HG03060 (cell line): ENCODE measurements around the gene A4GALT.
"Not testable (repeated sequence)": the region's sequence is repeated elsewhere in the genome, so short reads cannot be mapped to it uniquely, and the experiment has no call there.

Source experiments
- ATAC-seq: cut with Tn5 transposase; IDR thresholded peaks from one replicate; pipeline ENCODE4 v1.9.1; 2021; ENCODE audit warnings: low read depth, moderate number of reproducible peaks; ENCODE audit not compliant: unreplicated experiment

Gene A4GALT

DNA sequence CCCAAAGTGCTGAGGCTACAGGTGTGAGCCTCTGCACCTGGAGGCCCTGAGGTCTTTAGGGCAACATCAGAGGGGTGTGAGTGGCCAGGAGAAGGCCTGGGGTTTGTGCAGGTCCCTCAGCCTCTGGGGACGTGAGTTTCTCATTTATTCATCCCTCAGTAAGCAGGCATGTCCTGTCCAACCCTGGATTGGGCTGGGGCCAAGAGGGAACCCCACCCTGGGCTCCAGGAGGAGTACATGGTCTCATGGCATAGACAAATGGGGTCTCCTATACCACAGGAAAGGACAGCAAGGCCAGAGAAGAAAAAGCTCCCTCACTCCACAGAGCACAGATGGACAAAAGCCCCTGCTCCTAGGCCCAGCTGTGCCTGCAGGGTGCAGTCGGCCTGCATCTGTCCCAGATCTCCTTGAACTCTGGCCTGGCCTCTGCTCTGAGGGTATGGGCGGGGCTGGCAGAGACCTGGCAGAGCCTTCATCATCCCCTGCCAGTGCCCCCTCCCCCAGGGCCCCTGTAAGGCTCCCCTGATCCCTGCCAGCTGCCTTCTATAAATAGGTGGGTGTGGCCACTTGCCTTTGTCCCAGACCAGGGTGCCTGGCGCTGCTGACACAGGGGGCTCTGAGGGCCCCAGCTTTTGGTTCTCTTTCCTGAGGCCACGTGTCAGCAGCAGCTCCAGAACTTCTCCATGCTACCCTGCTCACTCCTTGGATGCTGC is 34.6 kb downstream of the A4GALT start:
- no peak for ATAC-seq

DNA sequence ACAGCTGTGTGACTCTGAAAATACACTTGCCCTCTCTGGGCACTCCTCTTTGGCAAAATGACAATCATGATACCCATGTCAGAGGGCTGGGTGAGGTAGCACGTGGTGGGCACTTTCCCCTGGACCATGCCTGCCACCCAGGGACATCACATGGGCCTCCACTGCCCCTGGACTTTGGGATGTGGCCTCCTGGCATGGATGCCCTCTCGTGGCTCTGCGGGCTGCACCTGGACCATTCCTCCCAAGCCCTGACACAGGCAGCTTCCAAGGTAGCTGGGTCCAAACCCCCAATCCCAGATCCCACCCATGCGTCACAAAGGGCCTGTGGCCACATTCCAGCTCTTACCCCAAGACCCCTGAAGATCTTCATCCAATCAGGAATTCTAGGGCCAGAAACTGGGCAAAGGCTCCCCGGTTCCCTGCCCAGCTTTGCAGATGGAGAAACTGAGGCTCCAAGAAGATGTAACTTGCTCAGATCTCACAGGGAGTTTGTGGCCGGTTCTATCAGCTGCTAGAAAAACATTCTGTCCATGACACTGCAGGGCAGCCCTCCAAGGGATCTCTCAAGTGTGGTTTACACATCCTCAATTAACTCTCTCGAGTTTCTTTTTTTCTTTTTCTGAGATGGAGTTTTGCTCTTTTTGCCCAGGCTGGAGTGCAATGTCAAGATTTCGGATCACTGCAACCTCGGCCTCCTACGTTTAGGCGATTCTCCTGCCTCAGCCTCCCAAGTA is 36.0 kb downstream of the A4GALT start:
- no peak for ATAC-seq

DNA sequence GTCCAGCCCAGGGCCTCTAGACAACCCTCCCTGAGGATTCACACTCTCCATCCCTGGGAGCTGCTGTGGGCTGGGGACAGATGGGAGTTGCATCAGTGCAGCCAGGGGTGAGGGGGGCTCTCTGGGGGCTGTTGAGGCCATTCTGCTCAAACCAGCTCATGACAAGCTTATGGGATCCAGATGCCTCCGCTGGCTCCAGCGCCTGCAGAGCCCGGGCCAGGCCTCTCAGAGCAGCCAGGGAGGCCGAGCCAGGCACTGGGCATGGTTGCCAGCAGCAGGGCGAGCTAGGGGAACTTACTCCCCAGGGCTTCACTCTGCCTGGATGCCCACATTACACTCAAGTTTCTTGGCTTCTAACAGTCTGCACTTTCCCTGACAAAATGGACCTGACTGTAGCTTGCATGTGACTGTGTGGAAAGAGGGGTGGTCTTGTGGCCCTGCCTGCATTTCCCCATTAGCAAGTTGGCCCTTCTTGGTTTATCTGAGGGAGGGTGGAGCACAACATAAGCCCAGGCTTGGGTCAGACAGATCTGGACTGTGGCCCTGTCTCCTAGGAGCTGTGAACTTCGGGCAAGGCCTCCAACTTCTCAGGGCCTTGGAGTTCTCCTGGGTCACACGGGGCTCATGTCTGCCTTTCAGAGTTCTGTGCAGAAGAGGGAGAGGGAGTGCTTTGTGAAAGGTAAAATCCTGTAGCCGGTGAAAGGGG is 36.9 kb downstream of the A4GALT start:
- no peak for ATAC-seq

DNA sequence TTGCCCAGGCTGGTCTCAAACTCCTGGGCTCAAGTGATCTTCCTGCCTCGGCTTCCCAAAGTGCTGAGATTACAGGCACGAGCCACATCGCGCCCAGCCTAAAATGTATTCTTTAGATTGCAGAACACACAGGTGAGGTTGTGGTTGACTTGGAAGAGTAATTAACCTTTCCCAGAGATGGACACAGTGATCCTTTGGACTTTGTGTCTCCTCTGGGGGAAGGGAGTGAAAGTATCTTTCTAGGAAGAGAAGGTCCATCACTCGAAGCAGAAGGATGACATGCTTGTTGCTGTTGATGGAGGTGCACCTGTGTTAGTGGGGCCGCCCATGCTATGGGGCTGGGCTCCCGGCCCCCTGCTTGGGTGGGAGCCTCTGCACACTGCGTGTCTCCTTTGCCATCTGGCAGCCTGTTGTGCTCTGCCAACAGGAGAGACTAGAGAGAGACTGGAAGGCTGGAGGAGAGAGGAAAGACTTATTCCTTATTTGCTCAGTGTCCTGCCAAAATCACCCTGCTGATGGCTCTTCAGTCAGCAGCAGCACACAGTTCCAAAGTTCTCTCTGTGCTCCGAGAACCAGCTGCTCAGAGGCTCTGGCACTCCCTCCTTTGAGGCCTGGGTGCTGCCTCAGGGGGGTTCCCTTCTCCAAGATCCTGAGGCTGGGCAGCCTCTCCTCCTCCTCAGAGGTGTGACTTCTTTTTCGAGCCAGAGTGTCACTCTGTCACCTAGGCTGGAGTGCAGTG is 38.4 kb downstream of the A4GALT start:
- ATAC-seq: no peak

DNA sequence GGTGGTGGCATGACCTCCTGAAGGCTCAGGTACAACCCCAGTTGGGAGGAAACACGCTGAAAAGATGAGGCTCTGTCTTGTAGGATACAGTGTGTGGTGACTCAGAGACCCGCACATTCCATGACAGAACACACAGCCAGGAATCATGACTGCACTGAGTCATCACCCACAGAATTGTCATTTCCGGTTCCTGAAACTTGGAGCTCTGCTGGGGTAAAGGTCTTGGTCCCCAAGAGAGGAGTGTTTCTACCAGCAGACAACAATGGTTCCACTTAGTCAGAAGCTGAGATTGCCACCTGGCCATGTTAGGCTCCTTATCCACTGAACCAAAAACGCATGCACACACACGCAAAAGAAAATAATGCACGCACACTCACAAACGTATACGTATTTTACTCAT is 40.0 kb downstream of the A4GALT start:
- ATAC-seq: no peak

DNA sequence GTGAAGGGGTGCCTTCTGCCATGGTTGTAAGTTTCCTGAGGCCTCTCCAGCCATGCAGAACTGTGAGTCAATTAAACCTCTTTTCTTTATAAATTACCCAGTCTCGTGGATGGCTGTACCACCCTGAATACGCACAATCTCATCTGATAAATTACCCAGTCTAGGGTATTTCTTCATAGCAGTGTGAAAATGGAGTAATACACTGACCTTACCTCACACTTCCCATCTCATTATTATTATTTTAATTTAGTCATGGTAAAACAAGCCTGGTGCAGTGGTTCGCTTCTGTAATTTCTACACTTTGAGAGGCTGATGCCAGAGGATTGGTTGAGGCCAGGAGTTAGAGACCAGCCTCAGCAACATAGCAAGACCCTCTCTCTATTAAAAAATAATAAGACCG is 41.0 kb downstream of the A4GALT start:
- ATAC-seq: no peak

DNA sequence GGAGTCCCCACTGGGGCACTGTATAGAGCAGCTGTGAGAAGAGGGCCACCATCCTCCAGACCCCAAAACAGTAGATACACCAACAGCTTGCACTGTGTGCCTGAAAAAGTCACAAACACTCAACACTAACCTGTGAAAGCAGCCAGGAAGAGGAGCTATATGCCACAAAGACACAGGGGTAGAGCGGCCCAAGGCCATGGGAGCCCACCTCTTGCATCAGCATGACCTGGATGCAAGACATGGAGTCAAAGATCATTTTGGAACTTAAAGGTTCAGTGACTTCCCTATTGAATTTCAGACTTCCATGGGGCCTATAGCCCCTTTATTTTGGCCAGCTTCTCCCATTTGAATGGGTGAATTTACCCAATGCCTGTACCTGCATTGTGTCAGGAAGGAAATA is 41.8 kb downstream of the A4GALT start:
- ATAC-seq: no peak

DNA sequence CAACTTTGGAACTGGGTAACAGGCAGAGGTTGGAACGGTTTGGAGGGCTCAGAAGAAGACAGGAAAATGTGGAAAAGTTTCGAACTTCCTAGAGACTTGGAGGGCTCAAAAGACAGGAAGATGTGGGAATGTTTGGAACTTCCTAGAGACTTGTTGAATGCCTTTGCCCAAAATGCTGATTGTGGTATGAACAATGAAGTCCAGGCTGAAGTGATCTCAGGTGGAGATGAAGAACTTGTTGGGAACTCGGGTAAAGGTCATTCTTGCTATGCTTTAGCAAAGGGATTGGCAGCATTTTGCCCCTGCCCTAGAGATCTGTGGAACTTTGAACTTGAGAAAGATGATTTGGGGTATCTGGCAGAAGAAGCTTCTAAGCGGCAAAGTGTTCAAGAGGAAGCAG is 42.7 kb downstream of the A4GALT start:
- not testable (repeated sequence) for ATAC-seq

DNA sequence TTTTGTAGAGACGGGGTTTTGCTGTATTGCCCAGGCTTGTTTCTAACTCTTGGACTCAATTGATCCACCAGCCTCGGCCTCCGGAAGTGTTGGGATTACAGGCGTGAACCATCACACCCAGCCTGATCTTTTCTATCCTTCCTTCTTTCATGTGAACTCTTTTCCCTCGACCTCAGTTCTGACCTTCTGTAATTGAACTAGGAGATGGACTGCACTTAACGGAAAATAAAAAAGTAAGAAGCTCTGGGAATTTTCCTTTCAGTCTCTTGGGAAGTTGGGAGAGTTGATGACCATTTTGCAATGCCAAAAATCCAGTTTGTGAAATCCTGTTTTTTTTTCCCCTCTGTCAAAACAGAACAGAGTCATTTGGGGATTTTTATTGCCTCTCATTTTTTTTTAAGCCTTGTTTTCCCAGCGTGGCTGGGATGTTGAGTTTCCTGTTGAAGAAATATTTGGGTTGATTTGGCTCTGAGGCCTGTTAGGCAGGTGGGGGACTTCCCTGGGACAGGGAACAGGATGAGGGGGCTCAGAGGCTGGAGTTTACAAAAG is 44.5 kb downstream of the A4GALT start:
- ATAC-seq: no peak

DNA sequence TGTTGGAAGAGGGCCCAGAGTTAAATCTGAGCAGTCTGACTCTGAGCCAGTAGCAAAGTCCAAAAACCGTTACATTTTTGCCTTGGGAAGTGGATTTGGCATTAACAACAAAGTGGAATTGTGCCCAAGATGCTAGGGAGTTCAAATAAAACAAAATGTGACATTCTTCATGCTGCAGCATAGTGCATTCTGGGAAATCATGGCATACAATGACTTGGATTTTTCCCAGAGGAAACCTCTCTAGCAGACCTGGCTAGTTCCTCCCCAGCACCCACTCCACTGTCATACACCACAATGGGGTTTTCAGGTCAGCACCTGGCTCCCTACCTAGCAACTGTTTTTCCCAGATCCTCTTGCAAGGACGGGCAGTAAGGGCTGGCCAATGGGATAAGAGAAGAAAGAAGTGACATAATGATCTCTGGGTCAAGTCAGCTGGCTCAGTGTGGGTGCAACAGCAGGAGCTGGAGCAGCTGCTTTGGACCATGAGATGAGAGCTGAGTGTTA is 46.7 kb downstream of the A4GALT start:
- ATAC-seq: no peak

DNA sequence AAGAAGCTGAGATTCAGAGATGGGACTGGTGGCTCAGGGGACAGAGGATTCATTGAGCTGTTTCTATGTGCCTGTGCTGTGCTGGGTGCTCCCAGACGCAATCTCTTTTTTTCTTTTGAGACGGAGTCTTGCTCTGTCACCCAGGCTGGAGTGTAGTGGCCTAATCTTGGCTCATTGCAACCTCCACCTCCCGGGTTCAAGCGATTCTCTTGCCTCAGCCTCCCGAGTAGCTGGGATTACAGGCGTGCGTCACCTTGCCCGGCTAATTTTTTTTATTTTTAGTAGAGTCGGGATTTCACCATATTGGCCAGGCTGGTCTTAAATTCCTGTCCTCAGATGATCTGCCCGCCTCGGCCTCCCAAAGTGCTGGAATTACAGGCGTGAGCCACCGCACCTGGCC is 47.6 kb downstream of the A4GALT start:
- not testable (repeated sequence) for ATAC-seq

DNA sequence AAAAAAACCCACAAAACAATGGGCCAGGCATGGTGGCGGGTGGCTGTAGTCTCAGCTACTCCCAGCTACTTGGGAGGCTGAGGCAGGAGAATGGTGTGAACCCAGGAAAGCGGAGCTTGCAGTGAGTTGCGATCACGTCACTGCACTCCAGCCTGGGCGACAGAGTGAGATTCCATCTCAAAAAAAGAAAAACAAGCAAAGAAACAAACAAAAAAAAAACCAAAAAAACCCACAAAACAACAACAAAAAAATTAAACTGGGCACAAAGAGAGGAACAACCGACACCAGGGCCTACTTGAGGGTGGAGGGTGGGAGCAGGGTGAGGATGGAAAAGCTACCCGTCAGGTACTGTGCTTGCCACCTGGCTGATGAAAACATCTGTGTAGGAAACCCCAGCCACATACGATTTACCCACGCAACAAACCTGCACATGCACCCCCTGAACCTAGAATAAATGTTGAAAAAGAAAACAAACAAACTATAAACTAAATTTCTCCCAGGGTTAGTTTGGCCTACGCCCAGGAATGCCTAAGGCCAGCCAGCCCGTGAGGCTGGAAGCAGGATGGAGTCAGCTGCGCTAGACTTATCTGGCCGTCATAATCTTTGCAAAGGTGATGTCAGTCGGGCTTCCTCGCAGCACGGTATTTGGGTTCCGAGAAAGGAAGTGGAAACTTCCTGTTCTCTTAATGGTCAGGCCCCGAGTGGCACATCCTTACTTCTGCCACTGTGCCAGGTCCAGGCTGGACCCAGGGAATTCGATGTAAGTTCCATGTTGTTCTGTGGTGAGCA is 49.6 kb downstream of the A4GALT start:
- no peak for ATAC-seq

DNA sequence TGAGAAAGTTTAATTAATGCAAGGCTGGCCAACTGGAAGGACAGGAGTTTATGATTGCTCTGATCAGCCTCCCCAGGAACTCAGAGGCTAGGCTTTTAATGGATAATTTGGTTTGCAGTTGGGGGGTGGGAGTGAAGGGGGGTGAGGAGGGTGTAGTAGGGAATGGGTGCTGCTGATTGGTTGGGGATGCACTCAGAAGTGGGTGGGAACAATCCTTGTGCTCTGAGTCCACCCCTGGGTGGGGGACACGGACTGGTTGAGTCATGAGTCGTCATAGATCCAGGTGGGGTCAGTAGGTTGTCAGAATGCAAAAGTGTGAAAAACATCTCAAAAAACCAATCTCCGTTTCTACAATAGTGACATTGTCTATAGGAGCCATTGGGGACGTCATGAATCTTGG is 50.6 kb downstream of the A4GALT start:
- ATAC-seq: no peak

DNA sequence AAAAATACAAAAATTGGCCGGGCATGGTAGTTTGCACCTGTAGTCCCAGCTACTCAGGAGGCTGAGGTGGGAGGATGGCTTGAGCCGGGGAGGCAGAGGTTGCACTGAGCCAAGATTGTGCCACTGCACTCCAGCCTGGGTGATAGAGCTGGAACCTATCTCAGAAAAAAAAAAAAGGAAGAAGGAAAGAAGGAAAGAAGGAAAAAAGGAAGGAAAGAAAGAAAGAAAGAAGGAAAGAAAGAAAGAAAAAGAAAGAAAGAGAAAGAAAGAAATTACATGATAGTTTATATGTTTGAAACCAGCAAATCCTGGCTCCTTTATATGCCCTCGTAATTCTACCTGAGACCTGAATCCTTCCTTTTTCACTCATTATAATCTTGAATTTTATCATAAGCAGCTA is 54.3 kb downstream of the A4GALT start:
- not testable (repeated sequence) for ATAC-seq

DNA sequence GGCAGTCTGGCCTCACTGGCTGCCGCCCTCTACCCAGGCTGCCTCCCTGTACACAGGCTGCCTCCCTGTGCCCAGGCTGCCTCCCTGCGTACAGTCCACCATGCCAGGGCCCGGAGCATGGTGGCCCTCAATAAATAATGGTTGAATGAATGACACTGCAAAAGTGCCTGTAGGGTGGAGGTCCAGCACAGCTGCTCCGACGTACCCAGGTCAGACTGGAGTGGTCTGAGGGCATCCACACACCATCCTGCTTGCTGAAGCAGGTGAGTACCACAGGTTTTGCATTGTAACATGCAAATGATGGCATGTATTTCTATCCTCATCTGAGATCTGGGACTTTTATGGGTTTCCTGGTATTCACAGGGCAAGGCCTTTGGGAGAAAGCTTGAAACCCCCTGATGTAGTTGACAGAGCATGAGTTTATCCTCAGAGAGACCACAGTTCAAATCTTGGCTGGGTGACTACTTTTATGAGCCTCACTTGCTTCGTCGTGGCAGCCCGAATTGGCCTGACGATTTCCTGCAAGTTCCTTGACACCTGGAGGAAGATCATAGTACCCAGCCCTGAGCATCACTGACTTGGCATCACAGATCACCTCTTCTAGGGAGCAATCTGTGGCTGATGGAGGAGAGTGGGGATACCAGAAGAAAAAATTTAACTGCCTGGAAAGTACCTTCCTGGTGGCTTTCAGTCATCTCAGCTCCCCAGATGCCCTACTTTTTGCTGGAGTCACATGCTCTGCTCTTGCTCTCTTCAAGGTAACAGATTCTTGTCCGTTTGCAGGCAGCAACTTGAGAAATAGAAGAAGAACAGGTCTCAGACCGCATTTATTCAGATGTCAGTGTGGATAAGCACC is 55.5 kb downstream of the A4GALT start:
- ATAC-seq: no peak

DNA sequence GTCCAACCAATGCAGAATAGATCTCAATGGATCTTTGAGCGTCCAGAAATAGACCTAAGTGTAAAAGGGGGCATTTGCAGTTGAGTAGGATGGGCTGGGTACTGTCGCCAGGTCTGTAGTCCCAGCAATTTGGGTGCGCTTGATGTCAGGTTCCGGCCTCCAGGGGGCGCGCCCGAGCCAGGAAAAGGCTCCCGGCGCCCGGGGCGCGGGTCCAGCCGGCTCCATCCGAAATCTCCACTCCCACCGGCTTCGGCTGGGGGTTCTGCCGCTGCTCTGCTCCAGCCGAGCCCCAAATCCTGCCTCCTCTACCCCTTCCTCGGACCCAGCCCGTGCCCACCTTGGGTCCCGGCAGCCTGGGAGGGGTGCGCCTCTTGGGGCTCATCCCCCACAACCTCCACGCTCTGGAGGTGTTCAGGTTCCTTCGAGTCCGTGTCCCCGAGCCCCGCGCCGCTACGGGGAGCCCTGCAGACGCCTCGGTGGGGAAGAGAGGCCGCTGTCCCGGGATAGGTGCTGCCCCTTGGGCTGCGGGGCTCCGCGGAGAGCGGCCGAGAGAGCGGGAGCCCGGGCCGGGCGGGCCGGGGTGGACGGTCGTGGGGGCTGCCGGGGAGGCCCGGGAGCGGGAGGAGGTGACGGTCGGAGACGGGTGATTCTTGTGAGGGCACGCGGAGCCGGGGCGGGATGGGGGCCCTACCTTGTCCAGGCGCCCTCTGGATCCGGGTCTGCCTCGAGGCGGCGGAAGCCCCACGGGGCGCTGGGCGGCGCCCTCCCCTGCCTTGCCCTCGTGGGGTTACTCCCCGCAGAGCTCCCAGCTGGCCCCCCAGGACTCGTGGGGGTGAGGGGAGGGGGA is 58.5 kb downstream of the A4GALT start:
- ATAC-seq: no peak

DNA sequence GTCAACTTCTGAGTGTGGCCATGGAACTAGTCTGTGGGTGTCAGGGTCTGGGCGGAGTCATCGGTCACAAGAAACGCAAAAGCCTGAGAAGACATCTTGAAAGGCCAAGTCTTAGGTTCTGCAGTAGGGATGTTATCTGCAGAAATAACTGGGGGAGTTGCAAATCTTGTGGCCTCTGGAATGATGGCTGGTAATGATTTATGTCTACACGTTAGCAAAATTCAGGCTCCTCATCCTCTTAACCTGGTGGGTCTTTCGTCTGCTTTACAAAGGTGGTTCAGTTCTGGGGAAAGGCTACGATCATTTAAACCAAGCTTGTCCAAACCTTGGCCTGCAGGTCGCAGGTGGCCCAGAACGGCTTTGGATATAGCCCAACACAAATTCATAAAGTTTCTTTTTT is 64.1 kb downstream of the A4GALT start:
- ATAC-seq: no peak

DNA sequence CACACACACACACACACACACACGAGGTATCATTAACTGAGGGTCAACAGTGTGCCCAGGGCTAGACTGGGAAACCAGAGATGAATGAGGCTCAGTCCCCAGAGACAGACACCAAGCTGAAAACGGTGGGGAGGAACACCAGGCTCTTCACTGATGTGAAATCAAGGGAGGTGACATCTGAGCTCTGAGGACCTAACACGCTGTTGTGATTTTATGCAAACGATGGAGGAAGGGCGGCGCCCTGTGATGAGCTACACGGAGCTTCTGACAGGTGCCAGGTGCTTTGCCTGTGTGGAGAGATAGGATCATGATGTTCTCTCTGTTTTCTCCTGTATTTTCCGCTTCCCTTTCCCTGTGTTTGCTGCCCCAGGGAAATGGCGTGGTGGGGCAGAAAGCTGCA is 65.0 kb downstream of the A4GALT start:
- no peak for ATAC-seq
